ENCODE results near the gene ZBTB46. TPM values are rescaled to one million over a fixed set of nuclear protein-coding genes. Genes with fewer than 3 reads are reported as not detected.
"Not testable (repeated sequence)": the region's sequence is repeated elsewhere in the genome, so short reads cannot be mapped to it uniquely, and the experiment has no call there.

ZBTB46 gene
- total RNA-seq: 1 to 10 TPM in 1 of 2 donors, under 1 TPM in 1; 0.39 to 1.2 TPM

- peaks cover 6 to 8% of the 10 kb centered on the region in 2 donors for H3K36me3 Mint-ChIP-seq
- H3K9me3 Mint-ChIP-seq: no peaks in the 10 kb centered on the region
- peak in 1 of 2 donors; percentile 54 for DNase-seq (ENCODE audit: low spot score in 2 of 2)
- H3K27ac Mint-ChIP-seq: no peak within 1 kb of the TSS
- ATAC-seq: peak; percentile 59 to 74
Measured at GRCh38 chr20:63830841-63831588, at the start of gene ZBTB46. ZBTB46 (minus strand) TSS chr20:63831264; CDS start chr20:63790757, 40,507 bp downstream.

- DNase-seq (ENCODE audit: low spot score in 2 of 2): no peak
- peaks cover 8 to 11% of the 10 kb centered on the region in 2 donors for H3K36me3 Mint-ChIP-seq
- ATAC-seq: no peak
- no peaks in the 10 kb centered on the region for H3K9me3 Mint-ChIP-seq
- no peak overlapping the region for H3K27ac Mint-ChIP-seq
Measured at GRCh38 chr20:63878899-63879663, 48.0 kb upstream of the ZBTB46 start.

- H3K36me3 Mint-ChIP-seq: peaks cover 14 to 17% of the 10 kb centered on the region in 2 donors
- ATAC-seq (no peak), DNase-seq (ENCODE audit: low spot score in 2 of 2) (no peak)
- no peak overlapping the region for H3K27ac Mint-ChIP-seq
- no peaks in the 10 kb centered on the region for H3K9me3 Mint-ChIP-seq
Measured at GRCh38 chr20:63877755-63878470, 46.8 kb upstream of the ZBTB46 start.

- Mint-ChIP-seq H3K36me3 (peaks cover 14 to 26% of the 10 kb centered on the region in 2 donors), H3K9me3 (no peaks in the 10 kb centered on the region), H3K27ac (peak overlapping the region in 1 of 2 donors; percentile 75)
- no peak for ATAC-seq
- DNase-seq (ENCODE audit: low spot score in 2 of 2): no peak
Measured at GRCh38 chr20:63876489-63877036, 45.5 kb upstream of the ZBTB46 start.

- H3K27ac Mint-ChIP-seq; H3K9me3 Mint-ChIP-seq; ATAC-seq; DNase-seq (ENCODE audit: low spot score in 2 of 2): not testable (repeated sequence)
- peaks cover 19 to 31% of the 10 kb centered on the region in 2 donors for H3K36me3 Mint-ChIP-seq
Measured at GRCh38 chr20:63874241-63874640, 43.2 kb upstream of the ZBTB46 start.

GRCh38 chr20:63873477-63873971, 42.5 kb upstream of the ZBTB46 start:
- Mint-ChIP-seq H3K27ac (peak overlapping the region; percentile 56 to 84), H3K36me3 (peaks cover 20 to 33% of the 10 kb centered on the region in 2 donors), H3K9me3 (no peaks in the 10 kb centered on the region)
- ATAC-seq (peak; percentile 98 to 99), DNase-seq (ENCODE audit: low spot score in 2 of 2) (peak in 1 of 2 donors; percentile 43)

- ATAC-seq (no peak), DNase-seq (ENCODE audit: low spot score in 2 of 2) (no peak)
- Mint-ChIP-seq H3K36me3 (peaks cover 23 to 36% of the 10 kb centered on the region in 2 donors), H3K9me3 (no peaks in the 10 kb centered on the region), H3K27ac (no peak overlapping the region)
Measured at GRCh38 chr20:63868264-63868663, 37.2 kb upstream of the ZBTB46 start.

GRCh38 chr20:63867042-63867441, 36.0 kb upstream of the ZBTB46 start:
- peaks cover 26 to 35% of the 10 kb centered on the region in 2 donors for H3K36me3 Mint-ChIP-seq

GRCh38 chr20:63864978-63865640, 34.0 kb upstream of the ZBTB46 start, which contains the start of gene TPD52L2:
TPD52L2 (plus strand) TSS chr20:63865270; CDS start chr20:63865366, 96 bp downstream.
- ATAC-seq (peak; percentile 86 to 90), DNase-seq (ENCODE audit: low spot score in 2 of 2) (peak; percentile 95 to 97)
- H3K27ac Mint-ChIP-seq: peak within 1 kb of the TSS; percentile 93 to 95
- peaks cover 26 to 28% of the 10 kb centered on the region in 2 donors for H3K36me3 Mint-ChIP-seq
- H3K9me3 Mint-ChIP-seq: no peaks in the 10 kb centered on the region

More at GRCh38 chr20:63867042-63867441, 36.0 kb upstream of the ZBTB46 start:
- not testable (repeated sequence) for DNase-seq (ENCODE audit: low spot score in 2 of 2); ATAC-seq; H3K9me3 Mint-ChIP-seq
- H3K27ac Mint-ChIP-seq: peak overlapping the region; percentile 55 to 93

GRCh38 chr20:63864545-63864977, 33.5 kb upstream of the ZBTB46 start:
- ATAC-seq (peak in 1 of 2 donors; percentile 5), DNase-seq (ENCODE audit: low spot score in 2 of 2) (no peak)
- Mint-ChIP-seq H3K36me3 (peaks cover 25 to 28% of the 10 kb centered on the region in 2 donors), H3K27ac (peak overlapping the region; percentile 93 to 95), H3K9me3 (no peaks in the 10 kb centered on the region)

- Mint-ChIP-seq H3K36me3 (peaks cover 20 to 23% of the 10 kb centered on the region in 2 donors), H3K9me3 (no peaks in the 10 kb centered on the region), H3K27ac (peak overlapping the region; percentile 93 to 95)
- DNase-seq (ENCODE audit: low spot score in 2 of 2) (peak; percentile 74 to 90), ATAC-seq (peak; percentile 70 to 79)
Measured at GRCh38 chr20:63863798-63864544, 32.9 kb upstream of the ZBTB46 start.

- DNase-seq (ENCODE audit: low spot score in 2 of 2): no peak
- H3K9me3 Mint-ChIP-seq: no peaks in the 10 kb centered on the region
- ATAC-seq: no peak
- H3K27ac Mint-ChIP-seq: peak overlapping the region; percentile 93 to 95
- peaks cover 20 to 23% of the 10 kb centered on the region in 2 donors for H3K36me3 Mint-ChIP-seq
Measured at GRCh38 chr20:63863021-63863797, 32.1 kb upstream of the ZBTB46 start.

- Mint-ChIP-seq H3K9me3 (no peaks in the 10 kb centered on the region), H3K27ac (no peak overlapping the region), H3K36me3 (peaks cover 20 to 23% of the 10 kb centered on the region in 2 donors)
- DNase-seq (ENCODE audit: low spot score in 2 of 2) (no peak), ATAC-seq (no peak)
Measured at GRCh38 chr20:63861981-63862901, 31.2 kb upstream of the ZBTB46 start.
